H9 (cell line): ENCODE results near the gene DLST. TPM values are rescaled to one million over a fixed set of nuclear protein-coding genes. Genes with fewer than 3 reads are reported as not detected.

Experiments used
- DNase-seq: peaks from one replicate; pipeline ENCODE4 v3.0.0-alpha.2; 2017
- H2AFZ ChIP-seq: one replicate; pipeline ENCODE4 v1.6.1; 2013; ENCODE audit warnings: mild to moderate bottlenecking, low read length, control low read depth, moderate library complexity
- H2AK5ac ChIP-seq: 2 replicates; pipeline ENCODE4 v1.6.1; 2013; ENCODE audit warnings: low read length, control low read depth, mixed read lengths; ENCODE audit not compliant: insufficient read length
- H2BK120ac ChIP-seq: one replicate; pipeline ENCODE4 v1.6.1; 2013; ENCODE audit warnings: low read depth, mild to moderate bottlenecking, low read length, control low read depth, inconsistent platforms; ENCODE audit not compliant: poor library complexity, severe bottlenecking
- H2BK12ac ChIP-seq: 2 replicates; pipeline ENCODE4 v1.6.1; 2013; ENCODE audit warnings: low read length, control low read depth, mixed read lengths, low read depth; ENCODE audit not compliant: insufficient read length
- H2BK15ac ChIP-seq: 2 replicates; pipeline ENCODE4 v1.6.1; 2013; ENCODE audit warnings: low read depth, low read length, control low read depth
- H2BK20ac ChIP-seq: one replicate; pipeline ENCODE4 v1.6.1; 2013; ENCODE audit warnings: low read depth, mild to moderate bottlenecking, low read length, control low read depth, inconsistent platforms; ENCODE audit not compliant: poor library complexity, severe bottlenecking
- H2BK5ac ChIP-seq: 2 replicates; pipeline ENCODE4 v1.6.1; 2013; ENCODE audit warnings: low read length, control low read depth, mixed read lengths; ENCODE audit not compliant: insufficient read length
- H3K14ac ChIP-seq: 2 replicates; pipeline ENCODE4 v1.6.1; 2013; ENCODE audit warnings: low read length, control low read depth; ENCODE audit not compliant: insufficient read depth
- H3K18ac ChIP-seq: 2 replicates; pipeline ENCODE4 v1.6.1; 2013; ENCODE audit warnings: low read depth, mild to moderate bottlenecking, mixed read lengths, low read length, control low read depth; ENCODE audit not compliant: insufficient read length
- H3K23ac ChIP-seq: 2 replicates; pipeline ENCODE4 v1.6.1; 2013; ENCODE audit warnings: low read length, control low read depth, mixed read lengths, low read depth; ENCODE audit not compliant: insufficient read length
- H3K23me2 ChIP-seq: 2 replicates; pipeline ENCODE4 v1.6.1; 2013; ENCODE audit warnings: low read depth, mild to moderate bottlenecking, mixed read lengths, low read length, control low read depth; ENCODE audit not compliant: insufficient read length, poor library complexity, severe bottlenecking
- H3K27ac ChIP-seq: 2 replicates; pipeline ENCODE4 v1.5.1; 2013; ENCODE audit warnings: low read length, control low read depth, mixed read lengths, low read depth; ENCODE audit not compliant: insufficient read length
- H3K27me3 ChIP-seq: 2 replicates; pipeline ENCODE4 v1.6.1; 2013; ENCODE audit warnings: low read length, control low read depth, inconsistent platforms; ENCODE audit not compliant: insufficient read depth
- H3K4ac ChIP-seq: 2 replicates; pipeline ENCODE4 v1.6.1; 2013; ENCODE audit warnings: low read depth, mild to moderate bottlenecking, control low read depth, inconsistent platforms, low read length, moderate library complexity
- H3K4me1 ChIP-seq: 2 replicates; pipeline ENCODE4 v1.6.1; 2013; ENCODE audit warnings: low read length, control low read depth, inconsistent platforms; ENCODE audit not compliant: insufficient read depth
- H3K4me2 ChIP-seq: 2 replicates; pipeline ENCODE4 v1.6.1; 2013; ENCODE audit warnings: low read length, control low read depth, mixed read lengths; ENCODE audit not compliant: insufficient read length, insufficient read depth
- H3K56ac ChIP-seq: 2 replicates; pipeline ENCODE4 v1.6.1; 2013; ENCODE audit warnings: low read depth, mild to moderate bottlenecking, mixed read lengths, low read length, control low read depth; ENCODE audit not compliant: insufficient read length
- H3K79me1 ChIP-seq: 2 replicates; pipeline ENCODE4 v1.6.1; 2013; ENCODE audit warnings: low read depth, mild to moderate bottlenecking, moderate library complexity, low read length, control low read depth, inconsistent platforms; ENCODE audit not compliant: insufficient read depth, poor library complexity, severe bottlenecking
- H3K79me2 ChIP-seq: 2 replicates; pipeline ENCODE4 v1.6.1; 2013; ENCODE audit warnings: low read length, control low read depth, inconsistent platforms; ENCODE audit not compliant: insufficient read depth
- H3K9ac ChIP-seq: 2 replicates; pipeline ENCODE4 v1.6.1; 2013; ENCODE audit warnings: low read length, control low read depth, mixed read lengths; ENCODE audit not compliant: insufficient read length; ENCODE audit errors: extremely low read depth
- H3K9me3 ChIP-seq: one replicate; pipeline ENCODE4 v1.6.1; 2013; ENCODE audit warnings: low read depth, low read length, inconsistent platforms; ENCODE audit not compliant: control insufficient read depth
- H3T11ph ChIP-seq: one replicate; pipeline ENCODE4 v1.6.1; 2013; ENCODE audit warnings: mild to moderate bottlenecking, low read length, control low read depth, inconsistent platforms
- H4K20me1 ChIP-seq: one replicate; pipeline ENCODE4 v1.6.1; 2013; ENCODE audit not compliant: control insufficient read depth, insufficient read length, insufficient read depth
- H4K5ac ChIP-seq: 2 replicates; pipeline ENCODE4 v1.6.1; 2013; ENCODE audit warnings: low read depth, mild to moderate bottlenecking, mixed read lengths, low read length, control low read depth; ENCODE audit not compliant: insufficient read length
- H4K8ac ChIP-seq: replicated peaks from 2 replicates; pipeline ENCODE4 v1.6.1; 2013; ENCODE audit warnings: low read length, control low read depth, mixed read lengths, low read depth; ENCODE audit not compliant: insufficient read length
- H4K91ac ChIP-seq: 2 replicates; pipeline ENCODE4 v1.6.1; 2013; ENCODE audit warnings: low read depth, mild to moderate bottlenecking, moderate library complexity, mixed read lengths, low read length, control low read depth; ENCODE audit not compliant: insufficient read length
- H3K27ac Mint-ChIP-seq, 3 experiments: 2 replicates in 2 of 3; 3 replicates in 1 of 3; pipeline ENCODE4 v1.8.0; 2020 to 2021; ENCODE audit warnings: mixed read lengths in 3 of 3, mild to moderate bottlenecking in 1 of 3, moderate library complexity in 1 of 3
- H3K27me3 Mint-ChIP-seq: 2 replicates; pipeline ENCODE4 v1.8.0; 2021; ENCODE audit warnings: low read depth, mild to moderate bottlenecking, moderate library complexity, mixed read lengths
- H3K36me3 Mint-ChIP-seq, 3 experiments: 2 replicates in 2 of 3; 3 replicates in 1 of 3; pipeline ENCODE4 v1.8.0; 2020 to 2021; ENCODE audit warnings: low read depth in 3 of 3, mixed read lengths in 3 of 3; ENCODE audit not compliant: insufficient read depth in 1 of 3
- H3K4me1 Mint-ChIP-seq, 2 experiments: 2 replicates each; pipeline ENCODE4 v1.8.0; 2020; ENCODE audit warnings: mixed read lengths in 2 of 2
- H3K4me3 Mint-ChIP-seq, 2 experiments: 2 replicates in 1 of 2; 3 replicates in 1 of 2; pipeline ENCODE4 v1.8.0; 2020 to 2021; ENCODE audit warnings: mild to moderate bottlenecking in 2 of 2, mixed read lengths in 2 of 2, moderate library complexity in 1 of 2
- H3K9me3 Mint-ChIP-seq, 2 experiments: 2 replicates in 1 of 2; 3 replicates in 1 of 2; pipeline ENCODE4 v1.8.0; 2020; ENCODE audit warnings: mild to moderate bottlenecking in 2 of 2, mixed read lengths in 2 of 2, moderate library complexity in 1 of 2
- CTCF ChIP-seq: fragments of 200-600 bp; sonication (generic); conservative IDR thresholded peaks from 3 replicates; pipeline ENCODE4 v1.8.0; 2021; ENCODE audit warnings: antibody characterized with exemption, mild to moderate bottlenecking
- WGBS: extraction: QIAGEN DNeasy Blood & Tissue Kit; methylation state at CpG from one replicate; pipeline ENCODE4 v1.1.7; 2013; ENCODE audit warnings: missing lambda C conversion rate, low lambda C conversion rate, mixed read lengths; ENCODE audit not compliant: insufficient read length; ENCODE audit errors: extremely low coverage; 5-methylcytosine and 5-hydroxymethylcytosine counted together
- total RNA-seq: library from RNA; stranded (reverse); gene quantifications from 2 replicates; pipeline ENCODE4 v1.2.1, GENCODE V29; 2021

Gene DLST
- total RNA-seq, 1 experiment from 2014 or later, result 116 TPM

- peaks cover 6 to 13% of the 10 kb centered on the region in 2 experiments for H3K4me1 Mint-ChIP-seq
- Histone ChIP-seq H2BK12ac (no peak overlapping the region), H3K27ac (no peak overlapping the region), H2BK5ac (no peak overlapping the region), H3K56ac (no peak overlapping the region), H3K4ac (no peak overlapping the region), H3K9me3 (no peaks in the 10 kb centered on the region), H3K23me2 (no peaks in the 10 kb centered on the region), H3K23ac (no peak overlapping the region), H2BK15ac (no peak overlapping the region), H3K14ac (no peak overlapping the region; the same call in 1 of the 2 replicates), H4K91ac (no peak overlapping the region), H4K5ac (no peak overlapping the region), H4K8ac (no peak overlapping the region), H3K27me3 (no peaks in the 10 kb centered on the region), H2AFZ (no peak overlapping the region), H3K4me1 (no peaks in the 10 kb centered on the region), H3K18ac (no peak overlapping the region), H3K79me1 (no peaks in the 10 kb centered on the region), H4K20me1 (peaks cover 5% of the 10 kb centered on the region), H2BK120ac (no peak overlapping the region), H3K9ac (no peak overlapping the region), H3K4me2 (no peak overlapping the region), H3K79me2 (no peaks in the 10 kb centered on the region), H3T11ph (no peak overlapping the region), H2BK20ac (no peak overlapping the region), H2AK5ac (no peak overlapping the region)
- H3K9me3 Mint-ChIP-seq, result no peaks in the 10 kb centered on the region
- DNase-seq, result no peak
- H3K27ac Mint-ChIP-seq, result peak overlapping the region in 2 of 3 experiments; percentile 31 to 79; a peak in 3 of 7 replicates
- no peaks in the 10 kb centered on the region for H3K36me3 Mint-ChIP-seq
- H3K27me3 Mint-ChIP-seq, result 0 out of 2 replicates have a peak, but pooled peaks cover 3% of the 10 kb centered on the region
- no CpG with 5 or more reads among the region's 17 CpGs for WGBS
- H3K4me3 Mint-ChIP-seq, result no peak overlapping the region
- no peak for TF ChIP-seq CTCF
These were observed 68.3 kb downstream of the DLST start for GRCh38 chr14:74949859-74950573.
